ENCODE data around the gene INPP5B.
A peak's percentile ranks its signal among the peaks of the same experiment; 100 is the strongest.
"Not testable (repeated sequence)": the region's sequence is repeated elsewhere in the genome, so short reads cannot be mapped to it uniquely, and the experiment has no call there.

The INPP5B gene

DNA sequence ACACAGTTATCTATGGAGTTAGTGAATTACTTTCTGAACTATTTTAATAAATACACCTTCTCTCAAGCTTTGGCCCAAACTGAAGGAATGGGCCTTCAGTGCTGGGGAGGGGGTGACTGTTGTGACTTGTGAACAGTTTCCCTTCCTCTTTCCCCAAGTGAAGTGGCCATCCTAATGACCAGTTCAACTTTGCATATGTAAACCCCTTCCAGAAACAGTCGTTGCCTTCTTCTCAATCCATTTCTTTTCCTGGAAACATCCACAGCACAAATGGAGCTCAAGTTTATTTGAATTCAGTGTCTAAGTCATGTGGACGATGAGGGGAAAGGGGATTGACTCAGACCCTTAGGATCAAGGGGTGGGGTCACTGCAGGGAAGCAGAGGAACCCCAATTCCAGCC is 1.3 kb upstream of the INPP5B start:
- no peak for DNase-seq (ENCODE audit: low read depth)

DNA sequence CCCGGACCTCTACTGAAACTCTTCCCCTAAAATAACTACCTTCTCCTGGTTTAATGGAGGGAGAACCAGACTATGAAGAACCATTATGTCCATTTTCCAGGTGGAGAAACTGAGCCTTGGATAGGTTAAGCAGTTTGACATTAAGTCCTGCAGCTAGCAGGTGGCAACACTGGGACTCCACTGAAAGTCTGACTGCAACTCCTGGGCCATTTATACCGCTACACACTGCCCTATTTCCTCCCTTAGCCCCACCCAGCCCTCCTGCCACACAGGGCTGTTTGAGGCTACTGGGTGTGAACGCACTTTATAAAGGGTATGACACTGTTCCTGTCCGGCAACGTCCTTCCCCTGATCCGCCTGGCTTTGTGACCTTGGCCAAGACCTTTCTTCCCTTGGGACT is 511 bp upstream of the INPP5B start:
- peak; percentile 33 for DNase-seq (ENCODE audit: low read depth)

DNA sequence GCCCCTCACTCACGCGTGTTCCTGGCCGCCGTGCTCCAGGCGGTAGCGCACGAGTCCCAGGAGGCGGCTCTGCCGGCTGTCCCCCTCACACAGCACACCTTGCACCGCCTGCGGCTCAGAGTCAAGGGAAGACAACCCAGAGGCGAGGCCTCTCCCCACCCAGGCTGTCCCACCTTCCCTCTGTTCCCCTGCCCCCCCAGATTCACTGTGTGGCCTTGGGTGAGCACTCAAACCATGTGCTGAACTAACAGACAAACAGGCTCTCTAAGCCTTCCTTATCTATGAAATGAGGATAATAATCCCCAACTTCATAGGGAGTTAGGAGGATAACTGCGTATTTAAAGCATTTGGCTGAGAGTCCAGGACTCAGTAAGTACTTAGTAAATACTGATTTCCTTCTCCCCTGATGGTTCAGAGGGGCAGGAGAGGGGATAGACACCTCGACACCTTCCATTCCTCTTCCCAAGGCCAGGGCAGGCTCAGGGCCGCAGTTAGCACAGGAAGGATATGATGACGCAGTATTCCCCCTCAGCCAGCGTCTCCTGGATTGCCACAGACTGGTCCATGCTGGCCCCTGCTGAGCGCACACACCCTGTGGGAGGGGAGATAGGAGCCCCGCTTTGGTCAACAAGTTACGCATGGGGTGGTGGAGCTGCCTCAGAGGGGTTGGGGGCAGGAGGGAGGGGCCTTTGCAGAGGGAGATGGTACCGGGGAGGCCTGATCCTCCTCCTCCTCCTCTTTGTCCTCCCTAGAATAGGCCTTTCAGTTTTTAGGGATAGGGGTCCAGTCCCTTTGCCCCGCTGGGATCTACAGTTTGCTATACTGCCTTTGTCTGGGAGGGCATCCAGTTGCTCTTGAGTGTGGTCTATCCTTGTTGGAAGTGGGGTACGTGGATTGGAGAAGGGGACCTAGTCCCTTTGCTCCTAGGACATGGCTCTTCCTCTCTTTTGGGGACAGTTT is 830 bp downstream of the INPP5B start:
- DNase-seq (ENCODE audit: low read depth) = peak; percentile 85

DNA sequence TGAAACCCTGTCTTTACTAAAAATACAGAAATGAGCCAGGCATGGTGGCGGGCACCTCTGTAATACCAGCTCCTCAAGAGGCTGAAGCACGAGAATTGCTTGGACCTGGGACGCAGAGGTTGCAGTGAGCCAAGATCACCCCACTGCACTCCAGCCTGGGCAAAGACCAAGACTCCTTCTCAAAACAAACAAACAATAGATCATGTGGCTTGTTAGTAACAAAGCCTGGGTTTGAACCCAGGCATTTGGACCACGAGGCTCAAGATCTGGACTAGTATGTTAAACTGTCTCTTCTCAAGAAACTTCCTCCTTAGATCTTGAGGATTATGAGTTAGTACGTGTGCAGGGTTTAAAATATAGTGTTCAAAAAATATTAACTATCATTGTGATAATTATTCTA is 1.6 kb downstream of the INPP5B start:
- DNase-seq (ENCODE audit: low read depth) = no peak

DNA sequence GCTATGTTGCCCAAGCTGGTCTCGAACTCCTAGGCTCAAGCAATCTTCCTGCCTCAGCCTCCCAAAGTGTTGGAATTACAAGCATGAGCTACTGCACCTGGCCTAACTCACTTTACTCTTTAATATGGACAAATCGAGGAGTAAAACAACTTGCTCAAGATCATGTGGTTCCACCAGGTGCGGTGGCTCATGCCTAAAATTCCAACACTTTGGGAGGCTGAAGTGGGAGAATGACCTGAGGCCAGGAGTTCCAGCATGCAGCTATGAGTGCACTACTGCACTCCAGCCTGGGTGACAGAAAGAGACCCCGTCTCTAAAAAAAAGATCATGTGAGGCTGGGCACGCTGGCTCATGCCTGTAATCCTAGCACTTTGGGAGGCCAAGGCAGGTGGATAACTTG is 2.0 kb downstream of the INPP5B start:
- no peak for DNase-seq (ENCODE audit: low read depth)

DNA sequence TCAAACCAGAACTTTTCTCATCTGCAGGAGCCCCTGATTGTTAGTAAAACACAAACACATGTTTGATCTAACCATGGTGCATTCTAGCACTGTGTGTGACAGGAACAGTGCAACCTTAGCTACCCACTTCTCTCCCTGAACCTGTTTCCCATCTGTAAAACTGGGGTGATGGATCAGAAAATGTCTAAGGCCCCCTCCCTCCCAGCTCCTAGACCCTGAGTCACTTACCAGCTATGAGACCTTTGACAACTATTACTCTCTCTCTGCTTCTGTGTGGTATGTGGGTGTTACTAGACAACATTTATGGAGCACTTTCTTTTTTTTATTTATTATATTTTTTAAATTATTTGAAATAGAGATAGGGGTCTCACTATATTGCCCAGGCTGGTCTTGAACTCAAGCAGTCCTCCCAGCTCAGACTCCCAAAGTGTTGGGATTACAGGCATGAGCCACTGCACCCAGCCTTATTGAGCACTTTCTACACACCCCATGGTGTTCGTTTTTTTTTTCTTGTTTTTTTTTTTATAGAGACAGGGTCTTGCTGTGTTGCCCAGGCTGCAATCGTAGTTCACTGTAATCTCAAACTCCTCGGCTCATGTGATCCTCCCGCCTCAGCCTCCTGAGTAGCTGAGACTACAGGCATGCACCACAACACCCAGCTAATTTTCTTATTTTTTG is 2.6 kb downstream of the INPP5B start:
- no peak for DNase-seq (ENCODE audit: low read depth)

DNA sequence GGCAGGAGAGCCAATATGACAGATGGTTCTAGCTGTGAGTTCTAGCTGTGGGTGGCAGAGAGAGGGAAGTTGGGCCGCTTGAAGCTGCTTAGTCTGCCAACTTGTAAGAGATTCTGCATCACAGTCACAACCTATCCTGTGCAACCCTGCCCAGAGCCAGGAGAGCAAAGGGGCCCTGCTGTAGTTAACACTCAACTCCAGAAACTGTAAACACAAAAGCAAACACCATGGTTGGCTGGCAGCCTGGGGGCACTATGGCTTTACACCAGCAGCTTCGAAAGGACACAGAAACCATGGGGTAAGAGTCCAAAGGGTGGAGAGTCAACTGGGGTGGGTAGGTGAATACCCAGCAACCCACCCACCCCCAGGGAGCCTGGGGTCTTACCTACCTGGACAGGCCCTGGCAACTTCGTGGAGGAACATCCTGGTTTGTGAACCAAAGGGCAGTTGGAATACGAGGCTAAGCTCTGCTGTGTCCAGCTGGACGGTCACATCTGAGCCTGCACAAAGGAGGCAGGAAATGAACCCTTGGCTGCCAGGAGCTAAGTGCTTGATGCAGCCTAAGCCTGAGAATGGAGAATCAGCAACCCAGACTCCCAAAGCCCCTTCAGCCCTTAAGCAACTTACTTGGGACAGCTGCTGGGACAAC is 6.4 kb downstream of the INPP5B start:
- DNase-seq (ENCODE audit: low read depth) = no peak

DNA sequence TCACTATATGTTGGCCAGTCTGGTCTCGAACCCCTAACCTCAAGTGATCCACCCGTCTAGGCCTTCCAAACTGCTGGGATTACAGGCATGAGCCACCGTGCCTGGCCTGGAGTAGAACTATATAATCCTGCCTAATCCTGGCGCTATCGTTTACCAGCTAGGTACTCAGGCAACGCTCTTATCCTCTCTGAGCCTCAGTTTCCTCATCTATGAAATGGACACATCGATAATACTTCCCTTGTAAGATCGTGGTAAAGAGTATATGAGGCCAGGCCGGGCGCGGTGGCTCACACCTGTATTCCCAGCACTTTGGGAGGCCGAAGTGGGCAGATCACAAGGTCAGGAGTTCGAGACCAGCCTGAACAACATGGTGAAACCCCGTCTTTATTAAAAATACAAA is 10.1 kb downstream of the INPP5B start:
- DNase-seq (ENCODE audit: low read depth) = not testable (repeated sequence)

DNA sequence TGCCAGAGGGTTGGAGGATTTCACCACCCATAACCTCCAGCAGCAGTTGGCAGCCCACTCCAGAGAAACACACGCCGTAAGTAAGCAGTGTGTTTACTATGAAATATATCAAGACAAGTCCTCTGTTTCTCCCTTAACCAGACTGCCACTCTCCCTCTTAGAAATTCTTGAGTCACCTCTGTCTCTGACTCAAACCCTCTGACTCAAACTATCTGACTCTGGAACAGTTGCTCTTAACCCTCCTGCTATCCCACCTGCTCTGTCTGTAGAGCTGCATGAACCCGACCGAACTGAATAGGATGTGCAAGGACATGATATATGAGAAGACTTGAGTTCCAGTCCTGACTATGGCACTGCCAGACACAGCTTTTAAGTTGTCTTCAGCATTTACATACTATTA is 14.1 kb downstream of the INPP5B start:
- DNase-seq (ENCODE audit: low read depth) = no peak

DNA sequence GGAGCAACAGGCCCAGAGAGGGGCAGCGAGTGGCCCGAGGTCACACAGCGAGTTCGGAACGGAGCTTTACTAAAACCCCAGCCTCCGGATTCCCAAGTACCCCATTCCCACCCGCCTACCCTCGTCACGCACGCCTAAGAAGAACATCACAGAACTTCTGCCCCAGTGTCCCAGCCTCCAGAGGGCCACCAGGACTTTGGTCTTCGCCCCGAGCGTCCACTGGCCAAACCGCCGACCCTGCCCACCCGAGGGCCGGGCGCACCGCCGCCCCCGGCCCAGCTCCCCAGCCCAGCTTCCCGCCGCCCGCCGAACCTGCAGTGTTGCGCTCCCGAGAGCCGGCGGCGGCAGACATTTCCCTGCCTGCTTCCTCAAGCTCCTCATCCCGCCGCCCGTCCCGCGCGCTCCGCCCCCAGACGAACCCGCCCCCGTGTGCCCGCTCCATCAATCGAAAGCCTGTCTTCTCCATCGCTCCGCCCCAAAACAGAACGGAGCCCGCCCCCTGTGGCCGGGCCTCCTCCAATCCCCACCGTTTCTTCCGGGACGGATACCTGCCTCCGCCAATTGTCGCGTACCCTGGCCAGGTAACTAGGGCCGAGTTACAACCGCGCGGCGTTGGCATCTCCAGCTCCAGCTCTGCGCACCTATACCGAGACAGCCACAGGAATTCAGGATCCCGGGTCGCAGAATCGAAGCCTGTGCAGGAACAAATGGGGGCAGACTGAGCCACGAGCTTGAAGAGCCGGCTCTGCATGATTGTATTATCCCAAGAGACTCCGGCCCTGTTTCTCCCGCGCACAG is 15.3 kb downstream of the INPP5B start:
- DNase-seq (ENCODE audit: low read depth) = peak; percentile 79

DNA sequence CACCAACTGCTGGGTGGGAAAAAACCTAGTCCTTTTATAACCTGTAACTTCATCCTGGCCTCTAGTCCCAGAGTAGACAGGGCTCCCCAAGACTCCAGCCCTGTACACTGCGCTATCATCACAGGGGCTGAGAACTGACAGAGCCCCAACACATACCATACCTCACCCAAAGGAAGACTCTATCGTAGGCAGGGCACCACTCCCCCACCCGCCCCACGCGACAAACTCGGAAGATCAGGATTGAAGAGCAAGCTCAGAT is 15.8 kb downstream of the INPP5B start:
- DNase-seq (ENCODE audit: low read depth) = no peak

DNA sequence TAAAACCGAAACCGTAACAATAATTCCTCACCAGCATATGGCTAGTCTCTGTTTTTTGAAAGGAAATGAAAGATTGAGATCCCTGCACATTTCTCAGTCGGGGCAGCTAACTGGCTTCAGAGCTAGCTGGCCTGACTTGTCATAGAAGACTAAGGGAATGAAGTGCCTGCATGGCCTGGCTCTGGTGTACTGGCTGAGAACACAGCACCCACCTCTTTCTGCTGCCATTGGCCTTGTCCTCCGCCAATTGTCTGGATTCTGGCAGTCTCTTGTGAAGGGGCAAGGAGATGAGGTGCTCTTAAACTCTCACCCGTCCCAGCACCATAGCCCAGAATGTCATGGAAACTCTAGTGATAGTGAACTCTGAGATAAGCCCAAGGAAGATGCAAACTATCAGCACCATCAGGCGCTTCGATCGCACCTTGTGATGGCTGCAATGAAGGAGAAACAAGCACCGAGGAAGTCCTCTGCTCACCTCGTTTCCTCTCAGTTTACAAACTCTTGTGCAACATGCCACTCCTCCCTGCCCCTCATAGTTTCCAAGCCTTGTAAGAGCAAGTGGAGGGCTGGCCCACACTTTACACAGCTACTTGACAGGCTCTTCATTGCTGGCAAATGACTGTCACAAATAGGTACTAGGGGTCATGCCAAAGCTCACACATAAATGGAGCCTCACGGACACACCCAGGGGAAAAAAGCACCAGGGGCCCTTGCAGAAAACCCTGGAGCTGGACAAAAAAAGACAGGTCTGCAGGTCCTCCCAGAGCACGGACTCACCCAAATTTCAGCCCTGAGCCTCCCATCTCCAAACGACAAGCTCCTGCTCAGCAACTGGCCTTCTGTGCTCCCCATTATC is 16.4 kb downstream of the INPP5B start:
- DNase-seq (ENCODE audit: low read depth) = no peak

DNA sequence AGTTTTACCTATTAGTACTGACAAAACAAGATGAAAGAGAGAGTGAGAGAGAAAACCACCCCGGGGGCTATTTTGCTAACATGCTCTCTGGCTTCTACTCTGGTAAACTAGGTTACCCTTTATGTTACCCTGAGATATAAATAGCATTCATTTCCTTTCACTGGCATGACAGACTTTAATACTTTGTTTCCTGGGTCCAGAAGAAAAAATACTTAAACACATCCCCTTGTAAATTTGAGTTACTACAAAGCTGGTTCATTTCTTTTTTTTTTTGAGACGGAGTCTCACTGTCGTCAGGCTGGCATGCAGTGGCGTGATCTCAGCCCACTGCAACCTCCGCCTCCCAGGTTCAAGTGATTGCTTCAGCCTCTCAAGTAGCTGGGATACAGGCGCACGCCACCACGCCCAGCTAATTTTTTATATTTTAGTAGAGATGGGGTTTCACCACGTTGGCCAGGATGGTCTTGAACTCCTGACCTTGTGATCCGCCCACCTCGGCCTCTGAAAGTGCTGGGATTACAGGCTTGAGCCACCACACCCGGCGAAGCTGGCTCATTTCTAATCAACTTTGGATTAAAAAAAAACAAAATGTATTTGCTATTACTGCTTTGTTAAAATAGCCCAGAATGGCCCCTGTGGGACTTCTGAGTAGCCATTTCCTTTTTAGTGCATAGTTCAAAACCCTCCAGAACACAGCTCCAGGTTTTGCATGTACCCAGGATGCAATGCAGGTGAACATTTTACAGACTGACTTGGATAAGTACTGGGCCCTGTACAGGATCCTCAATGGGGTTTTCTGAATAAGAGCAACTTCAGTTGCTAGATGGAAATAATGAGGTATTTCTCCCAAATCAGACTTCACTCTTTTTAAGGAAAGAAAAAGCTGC is 20.6 kb downstream of the INPP5B start:
- DNase-seq (ENCODE audit: low read depth) = no peak

DNA sequence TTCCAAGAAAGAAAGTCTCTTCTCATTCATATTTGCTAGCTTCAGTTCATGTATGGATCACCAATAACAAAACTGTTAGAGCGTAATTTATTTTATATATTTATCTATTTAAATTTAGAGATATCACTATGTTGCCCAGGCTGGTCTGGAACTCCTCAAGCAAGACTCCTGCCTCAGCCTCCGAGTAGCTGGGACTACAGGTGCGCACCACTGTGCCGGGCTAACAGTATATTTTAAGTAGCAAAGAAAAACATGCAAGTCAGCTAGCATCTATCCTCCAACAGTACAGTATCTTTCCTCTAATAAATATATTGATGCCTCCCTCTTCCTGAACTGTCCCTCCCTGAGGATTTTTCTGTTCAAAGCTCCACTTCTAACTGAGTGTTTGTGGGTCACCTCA is 21.5 kb downstream of the INPP5B start:
- DNase-seq (ENCODE audit: low read depth) = no peak

DNA sequence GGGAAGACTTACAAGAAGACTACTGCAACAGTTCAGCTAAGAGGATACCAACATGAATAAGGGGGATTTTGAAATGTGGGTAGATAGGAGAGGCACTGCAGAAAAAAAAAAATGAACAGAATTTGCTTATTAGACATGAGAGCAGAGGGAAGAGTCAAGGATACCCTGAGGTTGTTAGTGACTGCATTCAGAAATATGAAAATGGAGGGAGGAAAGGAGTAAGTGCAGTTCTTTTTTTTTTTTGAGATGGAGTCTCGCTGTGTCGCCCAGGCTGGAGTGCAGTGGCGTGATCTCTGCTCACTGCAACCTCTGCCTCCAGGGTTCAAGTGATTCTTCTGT is 23.3 kb downstream of the INPP5B start:
- DNase-seq (ENCODE audit: low read depth) = no peak

DNA sequence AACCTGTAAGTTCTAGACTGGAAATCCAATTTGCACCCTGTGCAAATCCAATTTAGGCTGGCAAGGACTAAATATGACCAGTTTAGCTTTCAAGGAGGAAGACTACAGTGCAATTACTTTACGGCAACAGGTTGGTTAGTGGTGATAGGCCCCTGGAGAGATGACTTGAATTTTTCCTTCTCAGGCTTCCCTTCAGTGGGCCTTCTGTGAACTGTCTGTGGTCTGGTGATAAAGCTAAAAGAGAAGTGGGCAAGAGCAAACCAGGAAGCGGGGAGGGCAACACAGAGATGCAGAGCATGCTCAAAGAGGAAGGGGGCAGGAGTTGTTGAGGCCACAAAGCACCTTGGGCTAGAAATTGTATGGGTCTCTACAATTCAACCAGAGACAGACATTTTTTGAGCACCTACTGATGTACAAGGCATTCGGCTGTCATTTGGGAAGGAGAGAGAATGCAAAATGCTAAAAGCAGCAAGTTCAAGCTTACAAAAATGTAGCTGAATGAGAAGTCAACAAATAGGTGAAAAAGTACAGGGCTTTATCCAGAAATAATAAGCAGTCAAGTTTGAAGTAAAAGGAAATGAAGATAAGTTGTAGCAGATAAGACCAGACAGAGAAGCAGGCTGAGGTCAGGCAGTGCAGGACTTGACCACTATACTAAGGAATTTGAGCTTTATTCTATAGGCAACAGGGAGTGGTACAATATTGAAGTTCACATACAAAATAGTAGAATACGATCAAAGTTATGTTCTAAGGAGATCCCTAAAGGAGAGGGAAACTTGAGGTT is 23.9 kb downstream of the INPP5B start:
- DNase-seq (ENCODE audit: low read depth) = peak; percentile 98

DNA sequence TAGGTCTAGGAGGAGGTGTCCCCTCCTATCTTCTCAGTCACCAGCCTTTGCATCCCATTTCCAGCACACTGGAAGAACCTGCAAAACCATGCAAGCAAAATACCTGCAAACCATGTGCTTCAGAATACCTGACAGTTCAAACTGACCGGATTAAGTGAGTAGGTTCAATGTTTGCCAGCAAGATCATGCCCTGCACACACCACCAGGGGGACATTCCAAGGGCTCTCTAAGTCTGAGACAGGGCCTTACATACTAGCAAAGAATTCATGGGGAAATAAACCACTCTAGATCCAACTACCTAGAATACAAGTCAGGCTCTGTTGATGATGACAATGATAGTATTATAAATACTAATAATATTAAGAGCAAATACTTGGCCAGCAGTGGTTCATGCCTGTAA is 27.6 kb downstream of the INPP5B start:
- DNase-seq (ENCODE audit: low read depth) = peak; percentile 27

DNA sequence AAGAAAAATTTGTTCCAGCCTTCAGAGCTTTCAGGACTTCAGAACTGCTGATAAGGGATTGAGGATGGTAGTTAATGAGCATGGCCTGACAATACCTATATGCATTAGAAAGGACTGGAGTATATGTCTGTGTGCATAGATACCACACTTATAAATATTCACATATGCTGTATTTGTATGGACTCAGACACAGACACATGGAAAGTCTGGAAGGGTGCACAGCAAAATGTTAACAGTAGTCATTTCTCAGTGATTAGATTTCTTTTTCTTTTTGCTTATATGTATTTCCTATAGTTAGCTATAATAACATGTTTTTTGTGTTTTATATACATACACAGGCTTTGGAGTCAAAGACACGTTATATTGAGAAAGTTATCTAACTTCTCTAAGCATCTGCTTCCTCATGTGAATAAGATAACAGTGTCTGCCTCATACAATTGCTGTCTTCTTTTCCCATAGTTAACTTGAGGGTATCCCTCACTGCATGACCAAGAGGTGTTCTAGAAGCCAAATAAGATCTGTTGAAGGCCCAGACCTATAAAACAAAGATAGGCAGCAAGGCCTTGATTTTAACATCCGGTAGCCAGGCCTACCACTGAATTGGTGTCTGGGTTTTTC is 31.3 kb downstream of the INPP5B start:
- DNase-seq (ENCODE audit: low read depth) = peak; percentile 69
